ENCODE results near the gene PRRC2A. TPM values are rescaled to one million over a fixed set of nuclear protein-coding genes. Genes with fewer than 3 reads are reported as not detected.

Gene PRRC2A
- polyA plus RNA-seq, 1 donor from 2014 or later, result 39.9 TPM

- Histone ChIP-seq H3K9me2 (ENCODE audit: insufficient read depth, low read length) (no peaks in the 10 kb centered on the region), H3K4me2 (ENCODE audit: low read length) (no peak within 1 kb of the TSS), H3K79me2 (replicated peaks; ENCODE audit: insufficient read depth, low read length) (no peaks in the 10 kb centered on the region), H3K4me3 (ENCODE audit: low read length) (no peak within 1 kb of the TSS), H2AFZ (ENCODE audit: low read depth, low read length) (no peak within 1 kb of the TSS), H3K27ac (ENCODE audit: low read length) (no peak within 1 kb of the TSS), H3K9ac (ENCODE audit: low read length) (no peak within 1 kb of the TSS), H4K20me1 (ENCODE audit: insufficient read depth) (no peaks in the 10 kb centered on the region), H3K36me3 (ENCODE audit: insufficient read depth, low read length) (no peaks in the 10 kb centered on the region), H3F3A (ENCODE audit: insufficient read depth, low read length, poor library complexity, severe bottlenecking) (no peaks in the 10 kb centered on the region), H3K9me3 (ENCODE audit: low read length) (no peaks in the 10 kb centered on the region), H3K27me3 (ENCODE audit: insufficient read depth, low read depth, low read length) (peaks cover 11% of the 10 kb centered on the region)
- TF ChIP-seq REST (IDR thresholded peaks at IDR 0.05; ENCODE audit: borderline replicate concordance) (no peak), SMC3 (conservative IDR thresholded peaks at IDR 0.05; ENCODE audit: poor library complexity) (no peak), MXI1 (conservative IDR thresholded peaks at IDR 0.05; ENCODE audit: poor library complexity, severe bottlenecking) (no peak), CTCF (IDR thresholded peaks at IDR 0.05; ENCODE audit: poor library complexity, severe bottlenecking) (no peak), EZH2 (IDR thresholded peaks at IDR 0.05; ENCODE audit: borderline replicate concordance, insufficient read depth, low read length, poor library complexity, severe bottlenecking) (no peak), RAD21 (conservative IDR thresholded peaks at IDR 0.05) (no peak), TAF1 (IDR thresholded peaks at IDR 0.05; ENCODE audit: low read depth) (no peak), POLR2AphosphoS5 (IDR thresholded peaks at IDR 0.05) (no peak), EP300 (conservative IDR thresholded peaks at IDR 0.05; ENCODE audit: poor library complexity, severe bottlenecking) (no peak)
These were observed 34.5 kb upstream of the PRRC2A start, which contains the start of gene LST1 for GRCh38 chr6:31586008-31586407. Gene LST1 (plus strand): TSS chr6:31586277. CDS start chr6:31587300, 1,023 bp downstream.

GRCh38 chr6:31586599-31587281 lies 33.8 kb upstream of the PRRC2A start:
- H3K79me2 ChIP-seq (replicated peaks; ENCODE audit: insufficient read depth, low read length), result no peaks in the 10 kb centered on the region
- H2AFZ ChIP-seq (ENCODE audit: low read depth, low read length), result no peak overlapping the region
- H3K27me3 ChIP-seq (ENCODE audit: insufficient read depth, low read depth, low read length), result peaks cover 4% of the 10 kb centered on the region
- no peak overlapping the region for H3K4me3 ChIP-seq (ENCODE audit: low read length)
- no peaks in the 10 kb centered on the region for H4K20me1 ChIP-seq (ENCODE audit: insufficient read depth)
- H3K9me3 ChIP-seq (ENCODE audit: low read length), result no peaks in the 10 kb centered on the region
- H3K27ac ChIP-seq (ENCODE audit: low read length), result no peak overlapping the region
- H3K36me3 ChIP-seq (ENCODE audit: insufficient read depth, low read length), result no peaks in the 10 kb centered on the region
- H3K4me2 ChIP-seq (ENCODE audit: low read length), result no peak overlapping the region
- H3K9ac ChIP-seq (ENCODE audit: low read length), result no peak overlapping the region
- H3F3A ChIP-seq (ENCODE audit: insufficient read depth, low read length, poor library complexity, severe bottlenecking), result no peaks in the 10 kb centered on the region
- H3K9me2 ChIP-seq (ENCODE audit: insufficient read depth, low read length), result no peaks in the 10 kb centered on the region
- no peak for TF ChIP-seq POLR2AphosphoS5 (IDR thresholded peaks at IDR 0.05)
- TF ChIP-seq MXI1 (conservative IDR thresholded peaks at IDR 0.05; ENCODE audit: poor library complexity, severe bottlenecking), result no peak
- no peak for TF ChIP-seq RAD21 (conservative IDR thresholded peaks at IDR 0.05)
- no peak for TF ChIP-seq TAF1 (IDR thresholded peaks at IDR 0.05; ENCODE audit: low read depth)
- no peak for TF ChIP-seq CTCF (IDR thresholded peaks at IDR 0.05; ENCODE audit: poor library complexity, severe bottlenecking)
- no peak for TF ChIP-seq REST (IDR thresholded peaks at IDR 0.05; ENCODE audit: borderline replicate concordance)

Measured in neural cell (in vitro differentiated cells).